HEK293 (cell line): ENCODE measurements around the gene LRP8.

ENCODE experiments used
- CTCF ChIP-seq: fragments of 450-650 bp; formaldehyde crosslinking; IDR thresholded peaks from 2 replicates; pipeline ENCODE4 v1.5.1; 2016; ENCODE audit warnings: missing biosample characterization, missing genetic modification characterization
- MEIS1 ChIP-seq: sonication (generic); formaldehyde crosslinking; IDR thresholded peaks from 2 replicates; pipeline ENCODE4 v1.8.1; 2022; ENCODE audit warnings: missing genetic modification reagents, mild to moderate bottlenecking, borderline replicate concordance
- ZNF239 ChIP-seq: fragments of 450-650 bp; formaldehyde crosslinking; IDR thresholded peaks from 2 replicates; pipeline ENCODE4 v1.5.1; 2016; ENCODE audit warnings: missing biosample characterization, missing genetic modification characterization
- ZSCAN18 ChIP-seq: fragments of 450-650 bp; formaldehyde crosslinking; IDR thresholded peaks from 2 replicates; pipeline ENCODE4 v1.5.1; 2016; ENCODE audit warnings: missing biosample characterization, missing genetic modification characterization

- TF ChIP-seq CTCF (no peak; the same call in 1 of the 2 replicates), MEIS1 (no peak), ZNF239 (tag by site-specific recombination) (no peak), ZSCAN18 (no peak)
Observed at GRCh38 chr1:53326598-53327181, 1.2 kb downstream of the LRP8 start.
